ENCODE results near the gene S100B. TPM values are rescaled to one million over a fixed set of nuclear protein-coding genes. Genes with fewer than 3 reads are reported as not detected.

The S100B gene
- total and polyA plus RNA-seq, 9 of the 15 experiments (the other 6 are each of a cell fraction or from before 2014, with no cell fraction given), result not detected

DNA sequence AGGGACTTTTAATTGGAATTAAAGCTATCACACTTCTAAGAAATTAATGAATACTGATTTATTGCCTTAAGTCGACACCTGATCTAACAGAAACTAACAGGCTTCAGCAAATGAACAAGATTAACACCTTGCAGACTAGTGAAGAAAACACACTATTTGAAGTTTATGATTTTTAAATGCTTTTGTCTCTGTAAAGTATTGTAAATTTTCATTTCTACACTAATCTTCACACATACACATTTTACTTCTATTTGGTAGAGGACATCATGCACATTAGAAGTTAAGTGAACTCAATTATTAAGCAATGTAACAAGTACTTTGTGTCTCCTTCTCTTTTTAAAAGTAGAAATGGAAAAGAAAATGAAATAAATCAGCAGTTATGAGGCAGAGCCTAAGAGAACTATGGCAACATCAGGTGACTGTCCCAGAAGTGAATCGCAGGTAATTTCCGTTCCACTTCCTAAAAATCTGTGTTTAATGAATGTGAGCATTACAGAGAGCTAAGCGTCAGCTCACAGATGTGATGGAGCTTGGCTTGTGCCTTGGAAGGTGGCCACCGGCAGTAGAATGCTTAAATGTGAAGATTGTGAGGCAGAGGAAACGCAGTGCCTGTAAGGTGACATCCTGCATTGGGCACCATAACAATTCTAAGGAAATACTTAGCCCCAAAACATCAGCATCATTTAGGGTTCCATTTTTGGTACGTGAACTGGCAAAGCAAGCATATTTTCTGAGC is 31.8 kb upstream of the S100B start (continued):
- no peak for TF ChIP-seq FOS (IDR thresholded peaks at IDR 0.05; ENCODE audit: extremely low read depth, insufficient read length)
- TF ChIP-seq, protein P1, sequence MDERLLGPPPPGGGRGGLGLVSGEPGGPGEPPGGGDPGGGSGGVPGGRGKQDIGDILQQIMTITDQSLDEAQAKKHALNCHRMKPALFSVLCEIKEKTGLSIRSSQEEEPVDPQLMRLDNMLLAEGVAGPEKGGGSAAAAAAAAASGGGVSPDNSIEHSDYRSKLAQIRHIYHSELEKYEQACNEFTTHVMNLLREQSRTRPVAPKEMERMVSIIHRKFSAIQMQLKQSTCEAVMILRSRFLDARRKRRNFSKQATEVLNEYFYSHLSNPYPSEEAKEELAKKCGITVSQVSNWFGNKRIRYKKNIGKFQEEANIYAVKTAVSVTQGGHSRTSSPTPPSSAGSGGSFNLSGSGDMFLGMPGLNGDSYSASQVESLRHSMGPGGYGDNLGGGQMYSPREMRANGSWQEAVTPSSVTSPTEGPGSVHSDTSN (CRISPR knock-in tag; IDR thresholded peaks at IDR 0.05; ENCODE audit: low read depth), result no peak
- TF ChIP-seq, protein P1 (tag; conservative IDR thresholded peaks at IDR 0.05; ENCODE audit: low read depth), result peak; percentile 28; the same call in 1 of the 2 replicates
- TF ChIP-seq HDAC3 (IDR thresholded peaks at IDR 0.05; ENCODE audit: borderline replicate concordance, partially characterized antibody), result peak; percentile 34
- TF ChIP-seq, protein P2, sequence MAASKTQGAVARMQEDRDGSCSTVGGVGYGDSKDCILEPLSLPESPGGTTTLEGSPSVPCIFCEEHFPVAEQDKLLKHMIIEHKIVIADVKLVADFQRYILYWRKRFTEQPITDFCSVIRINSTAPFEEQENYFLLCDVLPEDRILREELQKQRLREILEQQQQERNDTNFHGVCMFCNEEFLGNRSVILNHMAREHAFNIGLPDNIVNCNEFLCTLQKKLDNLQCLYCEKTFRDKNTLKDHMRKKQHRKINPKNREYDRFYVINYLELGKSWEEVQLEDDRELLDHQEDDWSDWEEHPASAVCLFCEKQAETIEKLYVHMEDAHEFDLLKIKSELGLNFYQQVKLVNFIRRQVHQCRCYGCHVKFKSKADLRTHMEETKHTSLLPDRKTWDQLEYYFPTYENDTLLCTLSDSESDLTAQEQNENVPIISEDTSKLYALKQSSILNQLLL (CRISPR knock-in tag; IDR thresholded peaks at IDR 0.05; ENCODE audit: borderline replicate concordance), result no peak
- peak; percentile 13 for TF ChIP-seq MEIS2 (IDR thresholded peaks at IDR 0.05; ENCODE audit: partially characterized antibody)
- no peak for TF ChIP-seq FOXK1 (CRISPR knock-in tag; IDR thresholded peaks at IDR 0.05; ENCODE audit: borderline replicate concordance)
- no peak for TF ChIP-seq CREM (IDR thresholded peaks at IDR 0.05; ENCODE audit: low read depth)
- no peak for TF ChIP-seq CEBPG (CRISPR knock-in tag; IDR thresholded peaks at IDR 0.05)
- 0 out of 4 replicates have a peak, but pooled peaks of 1 of the 2 experiments have one; percentile 8 for TF ChIP-seq CEBPG (tag; conservative IDR thresholded peaks at IDR 0.05 in 1 of 2, IDR thresholded peaks at IDR 0.05 in 1 of 2)
- no peak for TF ChIP-seq GABPB1 (CRISPR knock-in tag; IDR thresholded peaks at IDR 0.05)
- TF ChIP-seq, protein P3, sequence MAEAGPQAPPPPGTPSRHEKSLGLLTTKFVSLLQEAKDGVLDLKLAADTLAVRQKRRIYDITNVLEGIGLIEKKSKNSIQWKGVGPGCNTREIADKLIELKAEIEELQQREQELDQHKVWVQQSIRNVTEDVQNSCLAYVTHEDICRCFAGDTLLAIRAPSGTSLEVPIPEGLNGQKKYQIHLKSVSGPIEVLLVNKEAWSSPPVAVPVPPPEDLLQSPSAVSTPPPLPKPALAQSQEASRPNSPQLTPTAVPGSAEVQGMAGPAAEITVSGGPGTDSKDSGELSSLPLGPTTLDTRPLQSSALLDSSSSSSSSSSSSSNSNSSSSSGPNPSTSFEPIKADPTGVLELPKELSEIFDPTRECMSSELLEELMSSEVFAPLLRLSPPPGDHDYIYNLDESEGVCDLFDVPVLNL (CRISPR knock-in tag; IDR thresholded peaks at IDR 0.05; ENCODE audit: low read depth), result no peak
- no peak for TF ChIP-seq POLR2H (tag; IDR thresholded peaks at IDR 0.05; ENCODE audit: low read depth)
- no peak for TF ChIP-seq ZNF644 (tag; IDR thresholded peaks at IDR 0.05; ENCODE audit: low read depth)
- no peak for TF ChIP-seq ZNF24 (IDR thresholded peaks at IDR 0.05)
- TF ChIP-seq, protein P4, sequence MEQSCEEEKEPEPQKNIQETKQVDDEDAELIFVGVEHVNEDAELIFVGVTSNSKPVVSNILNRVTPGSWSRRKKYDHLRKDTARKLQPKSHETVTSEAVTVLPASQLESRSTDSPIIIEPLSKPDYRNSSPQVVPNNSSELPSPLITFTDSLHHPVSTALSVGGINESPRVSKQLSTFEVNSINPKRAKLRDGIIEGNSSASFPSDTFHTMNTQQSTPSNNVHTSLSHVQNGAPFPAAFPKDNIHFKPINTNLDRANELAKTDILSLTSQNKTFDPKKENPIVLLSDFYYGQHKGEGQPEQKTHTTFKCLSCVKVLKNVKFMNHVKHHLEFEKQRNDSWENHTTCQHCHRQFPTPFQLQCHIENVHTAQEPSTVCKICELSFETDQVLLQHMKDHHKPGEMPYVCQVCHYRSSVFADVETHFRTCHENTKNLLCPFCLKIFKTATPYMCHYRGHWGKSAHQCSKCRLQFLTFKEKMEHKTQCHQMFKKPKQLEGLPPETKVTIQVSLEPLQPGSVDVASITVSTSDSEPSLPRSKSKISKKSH (CRISPR knock-in tag; IDR thresholded peaks at IDR 0.05), result no peak

All from K562 (cell line).